Retina (tissue), 1 donor: Measurements from ENCODE around the gene PTPRK.

Experiments used
- DNase-seq: peaks from one replicate; pipeline ENCODE4 v3.0.0-alpha.2; 2016

PTPRK gene

GRCh38 chr6:128515550-128516513 lies 4.6 kb downstream of the PTPRK start:
- no peak for DNase-seq

GRCh38 chr6:128513878-128514277 lies 6.5 kb downstream of the PTPRK start:
- DNase-seq = no peak

GRCh38 chr6:128512296-128512695 lies 8.1 kb downstream of the PTPRK start:
- no peak for DNase-seq

- no peak for DNase-seq
Measured at GRCh38 chr6:128511506-128511905, 8.9 kb downstream of the PTPRK start.

GRCh38 chr6:128509709-128510108 lies 10.7 kb downstream of the PTPRK start:
- no peak for DNase-seq

- no peak for DNase-seq
Measured at GRCh38 chr6:128508588-128509296, 11.7 kb downstream of the PTPRK start.

GRCh38 chr6:128507337-128508310 lies 12.8 kb downstream of the PTPRK start:
- DNase-seq = no peak

- no peak for DNase-seq
Measured at GRCh38 chr6:128505603-128506002, 14.8 kb downstream of the PTPRK start.

- no peak for DNase-seq
Measured at GRCh38 chr6:128504003-128504654, 16.3 kb downstream of the PTPRK start.

- no peak for DNase-seq
Measured at GRCh38 chr6:128500749-128501600, 19.4 kb downstream of the PTPRK start.

GRCh38 chr6:128500014-128500413 lies 20.4 kb downstream of the PTPRK start:
- DNase-seq = no peak

GRCh38 chr6:128499079-128499731 lies 21.2 kb downstream of the PTPRK start:
- no peak for DNase-seq

- DNase-seq = no peak
Measured at GRCh38 chr6:128498234-128498633, 22.2 kb downstream of the PTPRK start.

GRCh38 chr6:128495536-128496333 lies 24.7 kb downstream of the PTPRK start:
- DNase-seq = no peak

GRCh38 chr6:128494440-128494839 lies 26.0 kb downstream of the PTPRK start:
- DNase-seq = no peak

- no peak for DNase-seq
Measured at GRCh38 chr6:128493877-128494276, 26.5 kb downstream of the PTPRK start.

- DNase-seq = no peak
Measured at GRCh38 chr6:128492386-128492785, 28.0 kb downstream of the PTPRK start.

- DNase-seq = peak; percentile 26
Measured at GRCh38 chr6:128491610-128492206, 28.7 kb downstream of the PTPRK start.

- DNase-seq = no peak
Measured at GRCh38 chr6:128491100-128491581, 29.3 kb downstream of the PTPRK start.
